Naive B cell (primary cell): Measurements from ENCODE around the gene DDX4. TPM values are rescaled to one million over a fixed set of nuclear protein-coding genes. Genes with fewer than 3 reads are reported as not detected.

Source experiments
- ATAC-seq, 2 donors: fragments of 150-1000 bp; cut with Tn5 transposase; 2 replicates each; pipeline ENCODE4 v1.10.0; 2021; ENCODE audit warnings: low read depth in 2 of 2, mild to moderate bottlenecking in 2 of 2, moderate library complexity in 2 of 2
- DNase-seq: peaks from one replicate; pipeline ENCODE4 v3.0.0; 2022
- H3K27ac Mint-ChIP-seq, 6 donors: one replicate each; pipeline ENCODE4 v1.8.0; 2020 to 2022; ENCODE audit warnings: mild to moderate bottlenecking in 6 of 6, mixed read lengths in 6 of 6, moderate library complexity in 5 of 6, inconsistent platforms in 2 of 6
- H3K27me3 Mint-ChIP-seq, 3 donors: one replicate each; pipeline ENCODE4 v1.8.0; 2021 to 2022; ENCODE audit warnings: mixed read lengths in 3 of 3, mild to moderate bottlenecking in 1 of 3
- H3K36me3 Mint-ChIP-seq, 2 donors: one replicate each; pipeline ENCODE4 v1.8.0; 2020 to 2022; ENCODE audit warnings: mixed read lengths in 2 of 2, inconsistent platforms in 1 of 2, mild to moderate bottlenecking in 1 of 2
- H3K4me1 Mint-ChIP-seq, 3 donors: one replicate each; pipeline ENCODE4 v1.8.0; 2020 to 2022; ENCODE audit warnings: mixed read lengths in 3 of 3, inconsistent platforms in 1 of 3, mild to moderate bottlenecking in 1 of 3, moderate library complexity in 1 of 3
- H3K4me3 Mint-ChIP-seq, 8 donors: one replicate each; pipeline ENCODE4 v1.8.0; 2020 to 2022; ENCODE audit warnings: mild to moderate bottlenecking in 8 of 8, mixed read lengths in 8 of 8, moderate library complexity in 8 of 8, inconsistent platforms in 2 of 8
- H3K9me3 Mint-ChIP-seq, 7 donors: one replicate each; pipeline ENCODE4 v1.8.0; 2020 to 2022; ENCODE audit warnings: mixed read lengths in 7 of 7, mild to moderate bottlenecking in 5 of 7, inconsistent platforms in 2 of 7, moderate library complexity in 1 of 7
- polyA plus RNA-seq, 6 donors: library from polyadenylated mRNA; unstranded; fragments of 300-500 nt; fragmentation: Illumina TruSeq; gene quantifications; one replicate each; pipeline ENCODE4 v1.2.3, GENCODE V29; 2021; ENCODE audit warnings: low read depth in 6 of 6

The DDX4 gene
- polyA plus RNA-seq, 6 donors from 2014 or later = not detected

- Mint-ChIP-seq H3K9me3 (peaks cover 0 to 2% (median 0%) of the 10 kb centered on the region in 7 donors), H3K27ac (no peak overlapping the region), H3K4me3 (no peak overlapping the region), H3K4me1 (no peaks in the 10 kb centered on the region), H3K36me3 (no peaks in the 10 kb centered on the region), H3K27me3 (peaks cover 12 to 36% (median 28%) of the 10 kb centered on the region in 3 donors)
- ATAC-seq (no peak), DNase-seq (no peak)
These were observed 113.8 kb downstream of the DDX4 start for GRCh38 chr5:55851675-55851979.

- Mint-ChIP-seq H3K4me1 (no peaks in the 10 kb centered on the region), H3K27ac (peak overlapping the region in 1 of 6 donors; percentile 54), H3K36me3 (no peaks in the 10 kb centered on the region), H3K4me3 (no peak overlapping the region), H3K9me3 (peaks cover 0 to 2% (median 0%) of the 10 kb centered on the region in 7 donors), H3K27me3 (peaks cover 15 to 39% (median 33%) of the 10 kb centered on the region in 3 donors)
- DNase-seq = no peak
- ATAC-seq = no peak
These were observed 114.6 kb downstream of the DDX4 start for GRCh38 chr5:55852503-55852902.

GRCh38 chr5:55853041-55853670, 115.3 kb downstream of the DDX4 start:
- Mint-ChIP-seq H3K27ac (no peak overlapping the region), H3K4me3 (no peak overlapping the region), H3K9me3 (peaks cover 0 to 2% (median 0%) of the 10 kb centered on the region in 7 donors), H3K27me3 (peaks cover 12 to 44% (median 28%) of the 10 kb centered on the region in 3 donors), H3K4me1 (no peaks in the 10 kb centered on the region), H3K36me3 (no peaks in the 10 kb centered on the region)
- DNase-seq (no peak), ATAC-seq (no peak)

GRCh38 chr5:55853818-55854217, 116.0 kb downstream of the DDX4 start:
- no peak overlapping the region for H3K4me3 Mint-ChIP-seq
- no peaks in the 10 kb centered on the region for H3K36me3 Mint-ChIP-seq
- H3K27me3 Mint-ChIP-seq = peaks cover 15 to 44% (median 25%) of the 10 kb centered on the region in 3 donors
- ATAC-seq (no peak), DNase-seq (no peak)
- H3K9me3 Mint-ChIP-seq = peaks cover 0 to 2% (median 0%) of the 10 kb centered on the region in 7 donors
- H3K27ac Mint-ChIP-seq = no peak overlapping the region
- no peaks in the 10 kb centered on the region for H3K4me1 Mint-ChIP-seq

GRCh38 chr5:55855509-55855908, 117.6 kb downstream of the DDX4 start:
- Mint-ChIP-seq H3K36me3 (no peaks in the 10 kb centered on the region), H3K27ac (no peak overlapping the region), H3K9me3 (peaks cover 0 to 3% (median 2%) of the 10 kb centered on the region in 7 donors), H3K4me3 (peak overlapping the region in 1 of 8 donors; percentile 17), H3K27me3 (peaks cover 12 to 31% (median 20%) of the 10 kb centered on the region in 3 donors), H3K4me1 (no peaks in the 10 kb centered on the region)
- DNase-seq (no peak), ATAC-seq (no peak)

- Mint-ChIP-seq H3K4me1 (no peaks in the 10 kb centered on the region), H3K36me3 (no peaks in the 10 kb centered on the region), H3K27ac (no peak overlapping the region), H3K4me3 (no peak overlapping the region), H3K27me3 (peaks cover 11 to 21% (median 12%) of the 10 kb centered on the region in 3 donors), H3K9me3 (peaks cover 0 to 12% (median 2%) of the 10 kb centered on the region in 7 donors)
- ATAC-seq = no peak
- DNase-seq = no peak
These were observed 118.8 kb downstream of the DDX4 start for GRCh38 chr5:55856516-55857246.

GRCh38 chr5:55857247-55857640, 119.4 kb downstream of the DDX4 start:
- H3K4me1 Mint-ChIP-seq = no peaks in the 10 kb centered on the region
- H3K27ac Mint-ChIP-seq = no peak overlapping the region
- ATAC-seq (no peak), DNase-seq (no peak)
- peaks cover 0 to 13% (median 2%) of the 10 kb centered on the region in 7 donors for H3K9me3 Mint-ChIP-seq
- H3K4me3 Mint-ChIP-seq = no peak overlapping the region
- H3K36me3 Mint-ChIP-seq = no peaks in the 10 kb centered on the region
- H3K27me3 Mint-ChIP-seq = peaks cover 11 to 19% (median 12%) of the 10 kb centered on the region in 3 donors

- ATAC-seq (no peak), DNase-seq (no peak)
- Mint-ChIP-seq H3K4me1 (no peaks in the 10 kb centered on the region), H3K27ac (no peak overlapping the region), H3K27me3 (peaks cover 11 to 19% (median 12%) of the 10 kb centered on the region in 3 donors), H3K9me3 (peaks cover 0 to 13% (median 2%) of the 10 kb centered on the region in 7 donors), H3K4me3 (no peak overlapping the region), H3K36me3 (no peaks in the 10 kb centered on the region)
These were observed 120.2 kb downstream of the DDX4 start for GRCh38 chr5:55858104-55858503.

- Mint-ChIP-seq H3K4me3 (no peak overlapping the region), H3K9me3 (peaks cover 0 to 13% (median 2%) of the 10 kb centered on the region in 7 donors), H3K36me3 (no peaks in the 10 kb centered on the region), H3K4me1 (no peaks in the 10 kb centered on the region), H3K27ac (no peak overlapping the region), H3K27me3 (peaks cover 11 to 16% (median 12%) of the 10 kb centered on the region in 3 donors)
- ATAC-seq (no peak), DNase-seq (no peak)
These were observed 122.4 kb downstream of the DDX4 start for GRCh38 chr5:55860288-55860687.

GRCh38 chr5:55860709-55861108, 122.8 kb downstream of the DDX4 start:
- H3K36me3 Mint-ChIP-seq = no peaks in the 10 kb centered on the region
- ATAC-seq = no peak
- H3K9me3 Mint-ChIP-seq = peaks cover 0 to 13% (median 2%) of the 10 kb centered on the region in 7 donors
- H3K27me3 Mint-ChIP-seq = peaks cover 11 to 12% (median 11%) of the 10 kb centered on the region in 3 donors
- no peak for DNase-seq
- no peak overlapping the region for H3K4me3 Mint-ChIP-seq
- no peak overlapping the region for H3K27ac Mint-ChIP-seq
- H3K4me1 Mint-ChIP-seq = no peaks in the 10 kb centered on the region

GRCh38 chr5:55864606-55865541, 127.0 kb downstream of the DDX4 start:
- DNase-seq (no peak), ATAC-seq (no peak)
- H3K4me1 Mint-ChIP-seq = no peaks in the 10 kb centered on the region
- peaks cover 0 to 4% (median 0%) of the 10 kb centered on the region in 3 donors for H3K27me3 Mint-ChIP-seq
- no peak overlapping the region for H3K27ac Mint-ChIP-seq
- no peak overlapping the region for H3K4me3 Mint-ChIP-seq
- H3K9me3 Mint-ChIP-seq = peaks cover 0 to 13% (median 0%) of the 10 kb centered on the region in 7 donors
- H3K36me3 Mint-ChIP-seq = no peaks in the 10 kb centered on the region

GRCh38 chr5:55865831-55866230, 128.0 kb downstream of the DDX4 start:
- Mint-ChIP-seq H3K36me3 (no peaks in the 10 kb centered on the region), H3K4me3 (no peak overlapping the region), H3K27me3 (peaks cover 0 to 4% (median 0%) of the 10 kb centered on the region in 3 donors), H3K9me3 (peaks cover 0 to 8% (median 0%) of the 10 kb centered on the region in 7 donors), H3K4me1 (no peaks in the 10 kb centered on the region), H3K27ac (peak overlapping the region in 2 of 6 donors; percentile 12 to 30)
- no peak for DNase-seq
- ATAC-seq = no peak

- DNase-seq (no peak), ATAC-seq (no peak)
- Mint-ChIP-seq H3K27ac (no peak overlapping the region), H3K36me3 (no peaks in the 10 kb centered on the region), H3K9me3 (peaks cover 0 to 3% (median 0%) of the 10 kb centered on the region in 7 donors), H3K4me3 (no peak overlapping the region), H3K4me1 (no peaks in the 10 kb centered on the region), H3K27me3 (peaks cover 0 to 4% (median 0%) of the 10 kb centered on the region in 3 donors)
These were observed 128.6 kb downstream of the DDX4 start for GRCh38 chr5:55866485-55866884.
